ENCODE results near the gene NCS1.

The NCS1 gene

GRCh38 chr9:130198501-130199179 lies 26.4 kb downstream of the NCS1 start:
- Histone ChIP-seq H3K9me3 (ENCODE audit: control insufficient read depth, low read depth, low read length) (no peaks in the 10 kb centered on the region), H3K27me3 (ENCODE audit: control insufficient read depth, insufficient read depth, low read length) (no peaks in the 10 kb centered on the region), H3K27ac (ENCODE audit: low read length) (no peak overlapping the region), H3K36me3 (ENCODE audit: control insufficient read depth, low read depth, low read length) (no peaks in the 10 kb centered on the region), H3K9ac (ENCODE audit: low read length) (no peak overlapping the region), H3K4me1 (ENCODE audit: control insufficient read depth, low read depth, low read length) (peaks cover 6% of the 10 kb centered on the region), H3K4me3 (ENCODE audit: low read length) (no peak overlapping the region)

GRCh38 chr9:130199605-130200004 lies 27.4 kb downstream of the NCS1 start:
- Histone ChIP-seq H3K27me3 (ENCODE audit: control insufficient read depth, insufficient read depth, low read length) (no peaks in the 10 kb centered on the region), H3K9ac (ENCODE audit: low read length) (no peak overlapping the region), H3K4me3 (ENCODE audit: low read length) (no peak overlapping the region), H3K9me3 (ENCODE audit: control insufficient read depth, low read depth, low read length) (no peaks in the 10 kb centered on the region), H3K27ac (ENCODE audit: low read length) (no peak overlapping the region), H3K36me3 (ENCODE audit: control insufficient read depth, low read depth, low read length) (no peaks in the 10 kb centered on the region), H3K4me1 (ENCODE audit: control insufficient read depth, low read depth, low read length) (no peaks in the 10 kb centered on the region)

- H3K4me3 ChIP-seq (ENCODE audit: low read length), result no peak overlapping the region
- H3K36me3 ChIP-seq (ENCODE audit: control insufficient read depth, low read depth, low read length), result no peaks in the 10 kb centered on the region
- H3K27ac ChIP-seq (ENCODE audit: low read length), result no peak overlapping the region
- no peaks in the 10 kb centered on the region for H3K27me3 ChIP-seq (ENCODE audit: control insufficient read depth, insufficient read depth, low read length)
- H3K4me1 ChIP-seq (ENCODE audit: control insufficient read depth, low read depth, low read length), result no peaks in the 10 kb centered on the region
- no peak overlapping the region for H3K9ac ChIP-seq (ENCODE audit: low read length)
- H3K9me3 ChIP-seq (ENCODE audit: control insufficient read depth, low read depth, low read length), result no peaks in the 10 kb centered on the region
Measured at GRCh38 chr9:130200038-130200849, 28.0 kb downstream of the NCS1 start.

GRCh38 chr9:130201399-130201873 lies 29.2 kb downstream of the NCS1 start:
- H3K27me3 ChIP-seq (ENCODE audit: control insufficient read depth, insufficient read depth, low read length), result no peaks in the 10 kb centered on the region
- H3K4me1 ChIP-seq (ENCODE audit: control insufficient read depth, low read depth, low read length), result no peaks in the 10 kb centered on the region
- H3K27ac ChIP-seq (ENCODE audit: low read length), result no peak overlapping the region
- H3K4me3 ChIP-seq (ENCODE audit: low read length), result no peak overlapping the region
- no peak overlapping the region for H3K9ac ChIP-seq (ENCODE audit: low read length)
- H3K9me3 ChIP-seq (ENCODE audit: control insufficient read depth, low read depth, low read length), result no peaks in the 10 kb centered on the region
- H3K36me3 ChIP-seq (ENCODE audit: control insufficient read depth, low read depth, low read length), result no peaks in the 10 kb centered on the region

GRCh38 chr9:130201974-130202373 lies 29.8 kb downstream of the NCS1 start:
- Histone ChIP-seq H3K36me3 (ENCODE audit: control insufficient read depth, low read depth, low read length) (no peaks in the 10 kb centered on the region), H3K4me1 (ENCODE audit: control insufficient read depth, low read depth, low read length) (no peaks in the 10 kb centered on the region), H3K9ac (ENCODE audit: low read length) (no peak overlapping the region), H3K4me3 (ENCODE audit: low read length) (no peak overlapping the region), H3K27ac (ENCODE audit: low read length) (no peak overlapping the region), H3K9me3 (ENCODE audit: control insufficient read depth, low read depth, low read length) (no peaks in the 10 kb centered on the region), H3K27me3 (ENCODE audit: control insufficient read depth, insufficient read depth, low read length) (no peaks in the 10 kb centered on the region)

GRCh38 chr9:130204341-130204740 lies 32.1 kb downstream of the NCS1 start:
- no peaks in the 10 kb centered on the region for H3K36me3 ChIP-seq (ENCODE audit: control insufficient read depth, low read depth, low read length)
- no peak overlapping the region for H3K27ac ChIP-seq (ENCODE audit: low read length)
- H3K9me3 ChIP-seq (ENCODE audit: control insufficient read depth, low read depth, low read length), result no peaks in the 10 kb centered on the region
- no peak overlapping the region for H3K4me3 ChIP-seq (ENCODE audit: low read length)
- H3K4me1 ChIP-seq (ENCODE audit: control insufficient read depth, low read depth, low read length), result peaks cover 5% of the 10 kb centered on the region
- no peaks in the 10 kb centered on the region for H3K27me3 ChIP-seq (ENCODE audit: control insufficient read depth, insufficient read depth, low read length)
- H3K9ac ChIP-seq (ENCODE audit: low read length), result no peak overlapping the region

- Histone ChIP-seq H3K36me3 (ENCODE audit: control insufficient read depth, low read depth, low read length) (no peaks in the 10 kb centered on the region), H3K27me3 (ENCODE audit: control insufficient read depth, insufficient read depth, low read length) (no peaks in the 10 kb centered on the region), H3K9me3 (ENCODE audit: control insufficient read depth, low read depth, low read length) (no peaks in the 10 kb centered on the region), H3K9ac (ENCODE audit: low read length) (no peak overlapping the region), H3K4me3 (ENCODE audit: low read length) (no peak overlapping the region), H3K4me1 (ENCODE audit: control insufficient read depth, low read depth, low read length) (peaks cover 6% of the 10 kb centered on the region), H3K27ac (ENCODE audit: low read length) (no peak overlapping the region)
Measured at GRCh38 chr9:130204959-130205358, 32.8 kb downstream of the NCS1 start.

GRCh38 chr9:130205912-130206311 lies 33.7 kb downstream of the NCS1 start:
- Histone ChIP-seq H3K36me3 (ENCODE audit: control insufficient read depth, low read depth, low read length) (no peaks in the 10 kb centered on the region), H3K4me1 (ENCODE audit: control insufficient read depth, low read depth, low read length) (peaks cover 6% of the 10 kb centered on the region), H3K9ac (ENCODE audit: low read length) (no peak overlapping the region), H3K27me3 (ENCODE audit: control insufficient read depth, insufficient read depth, low read length) (no peaks in the 10 kb centered on the region), H3K9me3 (ENCODE audit: control insufficient read depth, low read depth, low read length) (no peaks in the 10 kb centered on the region), H3K4me3 (ENCODE audit: low read length) (no peak overlapping the region), H3K27ac (ENCODE audit: low read length) (no peak overlapping the region)

- Histone ChIP-seq H3K36me3 (ENCODE audit: control insufficient read depth, low read depth, low read length) (no peaks in the 10 kb centered on the region), H3K4me1 (ENCODE audit: control insufficient read depth, low read depth, low read length) (peaks cover 6% of the 10 kb centered on the region), H3K9ac (ENCODE audit: low read length) (no peak overlapping the region), H3K27me3 (ENCODE audit: control insufficient read depth, insufficient read depth, low read length) (no peaks in the 10 kb centered on the region), H3K27ac (ENCODE audit: low read length) (no peak overlapping the region), H3K9me3 (ENCODE audit: control insufficient read depth, low read depth, low read length) (no peaks in the 10 kb centered on the region), H3K4me3 (ENCODE audit: low read length) (no peak overlapping the region)
Measured at GRCh38 chr9:130206579-130206978, 34.4 kb downstream of the NCS1 start.

- Histone ChIP-seq H3K9me3 (ENCODE audit: control insufficient read depth, low read depth, low read length) (no peaks in the 10 kb centered on the region), H3K27me3 (ENCODE audit: control insufficient read depth, insufficient read depth, low read length) (no peaks in the 10 kb centered on the region), H3K9ac (ENCODE audit: low read length) (no peak overlapping the region), H3K4me3 (ENCODE audit: low read length) (no peak overlapping the region), H3K27ac (ENCODE audit: low read length) (no peak overlapping the region), H3K4me1 (ENCODE audit: control insufficient read depth, low read depth, low read length) (peaks cover 6% of the 10 kb centered on the region), H3K36me3 (ENCODE audit: control insufficient read depth, low read depth, low read length) (no peaks in the 10 kb centered on the region)
Measured at GRCh38 chr9:130207241-130207992, 35.2 kb downstream of the NCS1 start.

- H3K27ac ChIP-seq (ENCODE audit: low read length), result no peak overlapping the region
- no peaks in the 10 kb centered on the region for H3K27me3 ChIP-seq (ENCODE audit: control insufficient read depth, insufficient read depth, low read length)
- H3K9ac ChIP-seq (ENCODE audit: low read length), result no peak overlapping the region
- H3K36me3 ChIP-seq (ENCODE audit: control insufficient read depth, low read depth, low read length), result no peaks in the 10 kb centered on the region
- H3K9me3 ChIP-seq (ENCODE audit: control insufficient read depth, low read depth, low read length), result no peaks in the 10 kb centered on the region
- H3K4me3 ChIP-seq (ENCODE audit: low read length), result no peak overlapping the region
- peaks cover 6% of the 10 kb centered on the region for H3K4me1 ChIP-seq (ENCODE audit: control insufficient read depth, low read depth, low read length)
Measured at GRCh38 chr9:130208600-130209347, 36.6 kb downstream of the NCS1 start.

Data from iPS-18a (cell line).